ENCODE results near the gene HSD11B1L. TPM values are rescaled to one million over a fixed set of nuclear protein-coding genes. Genes with fewer than 3 reads are reported as not detected.

The HSD11B1L gene, protein sequence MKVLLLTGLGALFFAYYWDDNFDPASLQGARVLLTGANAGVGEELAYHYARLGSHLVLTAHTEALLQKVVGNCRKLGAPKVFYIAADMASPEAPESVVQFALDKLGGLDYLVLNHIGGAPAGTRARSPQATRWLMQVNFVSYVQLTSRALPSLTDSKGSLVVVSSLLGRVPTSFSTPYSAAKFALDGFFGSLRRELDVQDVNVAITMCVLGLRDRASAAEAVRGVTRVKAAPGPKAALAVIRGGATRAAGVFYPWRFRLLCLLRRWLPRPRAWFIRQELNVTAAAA
- total RNA-seq: 3.2 and 3.5 TPM in 2 replicates

DNA sequence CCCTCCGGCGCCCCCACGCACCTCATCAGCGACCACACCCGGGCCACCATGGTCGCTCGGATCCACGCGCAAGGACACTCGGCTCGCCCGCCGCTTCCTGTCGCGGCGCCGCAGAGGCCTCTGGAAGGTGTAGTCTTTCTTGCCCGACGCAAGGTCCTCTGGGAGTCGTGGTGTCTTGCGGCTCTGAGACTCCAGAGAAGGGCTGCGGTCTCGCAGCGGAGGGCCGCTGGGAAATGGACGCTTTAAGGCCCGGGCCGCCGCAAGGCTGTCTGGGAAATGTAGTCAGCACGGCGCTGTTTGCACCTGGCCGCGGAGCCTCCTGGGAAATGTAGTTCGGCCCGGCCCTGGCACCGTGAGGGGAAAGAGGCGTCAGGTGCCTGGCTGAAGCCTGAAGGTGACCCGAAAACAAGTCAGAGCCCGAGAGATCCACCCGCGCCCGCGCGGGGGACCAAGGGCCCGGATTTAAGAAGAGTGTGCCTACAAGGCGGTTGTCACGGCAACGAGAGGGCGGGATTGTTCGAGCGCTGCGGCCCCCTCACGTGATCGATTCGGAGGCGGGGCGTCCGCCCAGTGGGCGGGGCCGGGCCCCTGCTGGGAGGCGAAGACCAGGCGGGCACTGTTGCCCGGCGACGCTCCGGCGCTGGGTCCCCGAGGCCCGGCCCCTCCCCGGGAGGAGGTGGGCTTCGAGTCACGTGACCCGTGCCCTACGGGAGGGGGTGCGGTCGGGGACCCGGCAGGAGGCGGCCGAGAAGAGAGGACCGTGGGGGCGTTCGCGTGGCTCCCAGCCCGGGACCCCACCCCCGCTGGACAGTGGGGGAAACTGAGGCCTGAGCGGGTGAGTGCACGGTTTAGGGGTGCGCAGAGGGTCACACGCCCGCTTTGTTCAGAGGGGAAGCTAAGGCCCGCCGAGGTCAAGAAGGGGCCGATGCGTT is at the start of gene HSD11B1L, which contains the start of gene MICOS13:
Gene HSD11B1L, plus strand, starts transcription at position 591 of the 932 bp plus-strand sequence. CDS start 3,806 bp downstream, outside the sequence.
Gene MICOS13, minus strand, starts transcription at position 80 of the 932 bp plus-strand sequence. Its CDS starts 30 bp downstream, at position 50.

DNA sequence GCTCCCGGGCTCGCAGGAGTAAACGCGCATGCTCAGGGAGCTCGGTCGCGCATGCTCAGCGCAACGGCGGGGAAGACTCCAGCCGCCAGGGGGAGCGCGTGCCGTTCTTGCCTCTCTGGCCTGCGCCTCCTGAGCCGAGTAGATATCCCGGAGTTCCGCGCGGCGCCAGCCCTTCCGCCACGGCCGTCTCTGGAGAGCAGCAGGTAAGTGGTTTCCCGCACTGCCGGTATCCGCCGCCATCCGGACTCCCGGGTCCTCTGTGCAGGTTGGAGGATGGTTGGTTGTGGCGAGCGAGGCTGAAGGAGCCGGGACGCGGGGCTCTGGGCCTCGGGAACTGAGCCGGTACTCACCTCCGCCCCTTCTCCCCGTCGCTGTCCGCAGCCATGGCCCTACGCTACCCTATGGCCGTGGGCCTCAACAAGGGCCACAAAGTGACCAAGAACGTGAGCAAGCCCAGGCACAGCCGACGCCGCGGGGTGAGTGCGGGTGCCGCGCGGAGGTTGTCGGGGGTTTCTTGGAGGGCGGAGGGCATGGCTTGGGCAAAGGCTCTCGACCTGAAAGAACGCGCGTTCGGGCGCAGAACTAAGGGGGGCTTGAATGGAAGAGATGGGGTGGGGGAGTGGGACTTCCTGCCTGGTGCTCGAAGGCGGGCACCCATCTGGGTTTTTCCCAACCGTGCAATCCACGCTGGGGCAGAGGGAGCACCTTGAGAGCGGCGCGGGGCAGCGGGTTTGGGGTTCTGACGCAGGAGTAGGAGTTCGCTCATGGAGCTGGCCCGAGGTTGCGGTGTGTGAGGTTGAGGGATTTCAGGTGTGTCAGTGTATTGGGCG is 9.5 kb downstream of the HSD11B1L start, which contains the start of gene RPL36:
Gene RPL36, plus strand, starts transcription at position 171 of the 830 bp plus-strand sequence. Its CDS starts 213 bp downstream, at position 384.

DNA sequence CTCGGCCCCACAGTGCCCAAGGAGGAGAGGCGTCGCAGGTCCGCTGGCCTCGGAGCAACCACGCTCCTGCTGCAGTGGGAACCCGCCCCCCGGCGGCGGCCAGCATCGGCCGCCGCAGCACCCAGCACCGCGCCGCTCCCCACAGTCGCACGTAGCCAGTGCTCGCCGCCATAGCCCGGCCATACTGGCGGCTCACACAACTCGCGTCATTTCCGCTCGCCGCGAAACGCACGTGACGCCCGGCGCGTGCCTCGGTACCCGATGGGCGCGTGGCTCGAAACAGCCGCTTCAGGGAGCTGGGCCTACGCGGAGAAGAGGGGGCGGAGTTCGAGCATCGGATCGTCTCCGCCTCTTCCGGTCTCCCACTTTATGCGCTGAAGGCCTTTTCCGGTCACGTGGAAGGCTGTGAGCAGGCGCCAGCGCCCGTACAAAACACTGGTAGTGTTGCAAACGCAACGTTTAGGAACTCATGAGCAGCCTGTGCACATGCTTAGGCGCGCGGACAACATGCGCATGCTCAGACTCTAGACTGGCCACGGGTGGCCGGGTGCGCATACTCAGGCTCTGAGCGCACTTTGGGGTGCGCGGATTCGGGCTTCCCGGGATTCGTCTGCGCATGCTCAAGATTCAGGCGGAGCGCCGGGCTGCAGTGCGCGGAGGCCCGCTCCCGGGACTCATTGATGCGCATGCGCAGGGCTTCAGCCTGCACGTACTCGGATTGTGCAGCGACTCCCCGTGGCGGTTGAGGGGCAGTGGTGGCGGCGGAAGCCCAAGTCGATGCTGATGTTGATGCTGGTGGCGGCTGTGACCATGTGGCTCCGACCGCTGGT is 39.3 kb downstream of the HSD11B1L start, which contains the start of the genes CATSPERD and LONP1:
Gene CATSPERD, plus strand, starts transcription at position 677 of the 830 bp plus-strand sequence. Its CDS starts 101 bp downstream, at position 778.
Gene LONP1, minus strand, starts transcription at position 186 of the 830 bp plus-strand sequence. Its CDS starts 14 bp downstream, at position 172.

Other genes with a start within 250 kb of the HSD11B1L start
- gene ZNRF4, start 225.6 kb upstream of the HSD11B1L start, total RNA-seq: not detected in 2 replicates
- gene TINCR, start 113.1 kb upstream of the HSD11B1L start, total RNA-seq: not detected in 2 replicates
- 46.7 and 58.9 TPM in 2 replicates for gene SAFB2, start 58.3 kb upstream of the HSD11B1L start, total RNA-seq
- gene SAFB, start 57.9 kb upstream of the HSD11B1L start, total RNA-seq: 71.7 and 82.0 TPM in 2 replicates
- 18.9 and 19.5 TPM in 2 replicates for gene MICOS13, start 511 bp upstream of the HSD11B1L start, total RNA-seq
- gene RPL36, start 9.3 kb downstream of the HSD11B1L start, total RNA-seq: 229 and 241 TPM in 2 replicates
- gene LONP1, start 39.1 kb downstream of the HSD11B1L start, total RNA-seq: 91.6 and 92.0 TPM in 2 replicates
- gene CATSPERD, start 39.6 kb downstream of the HSD11B1L start, total RNA-seq: not detected in 2 replicates
- 0.40 and 0.65 TPM in 2 replicates for gene PRR22, start 103.7 kb downstream of the HSD11B1L start, total RNA-seq
- 20.0 and 28.7 TPM in 2 replicates for gene DUS3L, start 110.1 kb downstream of the HSD11B1L start, total RNA-seq
- not detected in 2 replicates for gene NRTN, start 124.0 kb downstream of the HSD11B1L start, total RNA-seq
- not detected in 2 replicates for gene FUT6, start 158.7 kb downstream of the HSD11B1L start, total RNA-seq
- not detected in 2 replicates for gene FUT3, start 170.4 kb downstream of the HSD11B1L start, total RNA-seq
- not detected in 2 replicates for gene FUT5, start 189.5 kb downstream of the HSD11B1L start, total RNA-seq
- 187 and 188 TPM in 2 replicates for gene NDUFA11, start 222.8 kb downstream of the HSD11B1L start, total RNA-seq
- gene VMAC, start 223.8 kb downstream of the HSD11B1L start, total RNA-seq: 3.5 and 3.7 TPM in 2 replicates
- 1.4 and 1.6 TPM in 2 replicates for gene CAPS, start 233.2 kb downstream of the HSD11B1L start, total RNA-seq

Data from thoracic aorta endothelial cell (primary cell).